Ascending aorta (tissue), 2 donors: ENCODE data around the gene ATF7IP2. TPM values are rescaled to one million over a fixed set of nuclear protein-coding genes. Genes with fewer than 3 reads are reported as not detected.

Experiments used
- DNase-seq, 2 donors: peaks; one replicate each; pipeline ENCODE4 v3.0.0-alpha.2; 2019; ENCODE audit warnings: low spot score in 2 of 2
- H3K27ac ChIP-seq, 2 donors: fragments of 200-600 bp; sonication (generic); one replicate each; pipeline ENCODE4 v1.5.1; 2016 to 2017; ENCODE audit warnings: mild to moderate bottlenecking in 1 of 2
- H3K27me3 ChIP-seq: fragments of 200-600 bp; sonication (generic); one replicate; pipeline ENCODE4 v1.5.1; 2017
- H3K36me3 ChIP-seq, 2 donors: fragments of 200-600 bp; sonication (generic); one replicate each; pipeline ENCODE4 v1.5.1; 2016
- H3K4me1 ChIP-seq, 2 donors: fragments of 200-600 bp; sonication (generic); one replicate each; pipeline ENCODE4 v1.5.1; 2016 to 2017; ENCODE audit warnings: mild to moderate bottlenecking in 1 of 2
- H3K4me3 ChIP-seq, 2 donors: fragments of 200-600 bp; sonication (generic); one replicate each; pipeline ENCODE4 v1.5.1; 2016 to 2017; ENCODE audit warnings: mild to moderate bottlenecking in 1 of 2
- H3K9me3 ChIP-seq, 2 donors: fragments of 200-600 bp; sonication (generic); one replicate each; pipeline ENCODE4 v1.5.1; 2016
- CTCF ChIP-seq, 3 experiments: fragments of 200-600 bp in 2 of 3; fragments of 450-650 bp in 1 of 3; sonication (generic) in 2 of 3; IDR thresholded peaks; one replicate each; pipeline ENCODE4 v1.5.1; 2016 to 2019; ENCODE audit warnings: antibody characterized with exemption in 3 of 3, mild to moderate bottlenecking in 1 of 3, moderate library complexity in 1 of 3
- intact Hi-C: fragments of 100-400 bp; cut with DNase I; formaldehyde crosslinking; loops from one replicate; pipeline ENCODE4 v1.15.1; 2023
- total RNA-seq: library from RNA; depleted of rRNA; stranded (reverse); fragments of >200 nt; gene quantifications from one replicate; pipeline ENCODE4 v1.1.0, GENCODE V29; 2016

Gene ATF7IP2
- total RNA-seq, 1 donor from 2014 or later: not detected

- Histone ChIP-seq H3K27ac (no peak overlapping the region), H3K27me3 (no peaks in the 10 kb centered on the region), H3K9me3 (no peaks in the 10 kb centered on the region), H3K4me1 (peaks cover 4 to 17% of the 10 kb centered on the region in 2 donors), H3K4me3 (no peak overlapping the region), H3K36me3 (peaks cover 0 to 8% of the 10 kb centered on the region in 2 donors)
- no peak for DNase-seq
- TF ChIP-seq CTCF (IDR thresholded peaks at IDR 0.05): no peak
- intact Hi-C loops: loop anchor here (5.0 kb wide), 1 partner anchor 309 kb away; no protein-coding TSS in a partner anchor
These were observed 132.0 kb downstream of the ATF7IP2 start for GRCh38 chr16:10517868-10518267.

- TF ChIP-seq CTCF (IDR thresholded peaks at IDR 0.05): no peak
- H3K27me3 ChIP-seq: no peaks in the 10 kb centered on the region
- H3K27ac ChIP-seq: no peak overlapping the region
- intact Hi-C loops: loop anchor here (5.0 kb wide), 1 partner anchor 309 kb away; no protein-coding TSS in a partner anchor
- H3K4me3 ChIP-seq: no peak overlapping the region
- H3K4me1 ChIP-seq: peaks cover 4 to 17% of the 10 kb centered on the region in 2 donors
- peaks cover 0 to 15% of the 10 kb centered on the region in 2 donors for H3K36me3 ChIP-seq
- no peak for DNase-seq
- H3K9me3 ChIP-seq: no peaks in the 10 kb centered on the region
These were observed 132.7 kb downstream of the ATF7IP2 start for GRCh38 chr16:10518479-10519041.

GRCh38 chr16:10519297-10519696 is 133.4 kb downstream of the ATF7IP2 start:
- Histone ChIP-seq H3K9me3 (no peaks in the 10 kb centered on the region), H3K36me3 (peaks cover 0 to 22% of the 10 kb centered on the region in 2 donors), H3K4me1 (peaks cover 2 to 13% of the 10 kb centered on the region in 2 donors), H3K27me3 (no peaks in the 10 kb centered on the region), H3K27ac (no peak overlapping the region), H3K4me3 (no peak overlapping the region)
- intact Hi-C loops: loop anchor here (5.0 kb wide), 1 partner anchor 308 kb away; no protein-coding TSS in a partner anchor
- no peak for TF ChIP-seq CTCF (IDR thresholded peaks at IDR 0.05)
- DNase-seq: no peak

- H3K4me3 ChIP-seq: no peak overlapping the region
- H3K36me3 ChIP-seq: peaks cover 5 to 25% of the 10 kb centered on the region in 2 donors
- no peak for DNase-seq
- H3K4me1 ChIP-seq: peaks cover 0 to 6% of the 10 kb centered on the region in 2 donors
- intact Hi-C loops: loop anchor here (5.0 kb wide), 1 partner anchor 307 kb away; no protein-coding TSS in a partner anchor
- no peaks in the 10 kb centered on the region for H3K9me3 ChIP-seq
- TF ChIP-seq CTCF (IDR thresholded peaks at IDR 0.05): no peak
- no peak overlapping the region for H3K27ac ChIP-seq
- no peaks in the 10 kb centered on the region for H3K27me3 ChIP-seq
These were observed 134.3 kb downstream of the ATF7IP2 start for GRCh38 chr16:10519929-10520868.

- H3K27me3 ChIP-seq: no peaks in the 10 kb centered on the region
- DNase-seq: no peak
- peaks cover 12 to 26% of the 10 kb centered on the region in 2 donors for H3K36me3 ChIP-seq
- no peak for TF ChIP-seq CTCF (IDR thresholded peaks at IDR 0.05)
- no peaks in the 10 kb centered on the region for H3K4me1 ChIP-seq
- intact Hi-C loops: no loop called here
- no peak overlapping the region for H3K4me3 ChIP-seq
- H3K27ac ChIP-seq: no peak overlapping the region
- no peaks in the 10 kb centered on the region for H3K9me3 ChIP-seq
These were observed 135.2 kb downstream of the ATF7IP2 start for GRCh38 chr16:10520869-10521578.
